ENCODE results near the gene CRYBG3. TPM values are rescaled to one million over a fixed set of nuclear protein-coding genes. Genes with fewer than 3 reads are reported as not detected.

CRYBG3 gene
- total RNA-seq, 1 donor from 2014 or later = 22.6 TPM

DNA sequence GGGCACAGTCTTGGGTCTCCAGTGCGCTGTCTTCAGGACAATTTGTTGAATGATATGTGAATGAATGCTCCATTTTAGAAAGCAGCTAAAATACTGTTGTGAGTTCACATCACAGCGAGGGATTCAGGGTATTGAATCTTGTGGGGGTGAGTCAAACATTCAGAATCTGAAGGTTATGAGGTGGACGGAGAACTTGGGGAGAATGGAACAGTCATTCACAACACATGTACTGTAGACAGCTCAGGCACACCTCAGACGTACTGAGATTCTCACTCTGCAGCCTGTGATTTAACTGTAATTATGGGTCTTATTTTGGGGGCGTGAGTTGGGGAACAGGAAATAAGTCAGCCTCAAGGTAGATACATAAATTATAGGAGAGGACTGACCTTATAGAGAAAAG, 13.9 kb downstream of the CRYBG3 start:
- TF ChIP-seq POLR2AphosphoS5 (IDR thresholded peaks at IDR 0.05; ENCODE audit: insufficient read depth in 1 of 2, low read depth in 1 of 2) (no peak), POLR2A (IDR thresholded peaks at IDR 0.05) (no peak)
- TF ChIP-seq, protein P1, sequence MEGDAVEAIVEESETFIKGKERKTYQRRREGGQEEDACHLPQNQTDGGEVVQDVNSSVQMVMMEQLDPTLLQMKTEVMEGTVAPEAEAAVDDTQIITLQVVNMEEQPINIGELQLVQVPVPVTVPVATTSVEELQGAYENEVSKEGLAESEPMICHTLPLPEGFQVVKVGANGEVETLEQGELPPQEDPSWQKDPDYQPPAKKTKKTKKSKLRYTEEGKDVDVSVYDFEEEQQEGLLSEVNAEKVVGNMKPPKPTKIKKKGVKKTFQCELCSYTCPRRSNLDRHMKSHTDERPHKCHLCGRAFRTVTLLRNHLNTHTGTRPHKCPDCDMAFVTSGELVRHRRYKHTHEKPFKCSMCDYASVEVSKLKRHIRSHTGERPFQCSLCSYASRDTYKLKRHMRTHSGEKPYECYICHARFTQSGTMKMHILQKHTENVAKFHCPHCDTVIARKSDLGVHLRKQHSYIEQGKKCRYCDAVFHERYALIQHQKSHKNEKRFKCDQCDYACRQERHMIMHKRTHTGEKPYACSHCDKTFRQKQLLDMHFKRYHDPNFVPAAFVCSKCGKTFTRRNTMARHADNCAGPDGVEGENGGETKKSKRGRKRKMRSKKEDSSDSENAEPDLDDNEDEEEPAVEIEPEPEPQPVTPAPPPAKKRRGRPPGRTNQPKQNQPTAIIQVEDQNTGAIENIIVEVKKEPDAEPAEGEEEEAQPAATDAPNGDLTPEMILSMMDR (IDR thresholded peaks at IDR 0.05) = no peak
- Histone ChIP-seq H3K4me1 (peaks cover 24% of the 10 kb centered on the region), H3K9me3 (no peaks in the 10 kb centered on the region), H3K27me3 (no peaks in the 10 kb centered on the region), H3K36me3 (no peaks in the 10 kb centered on the region), H3K4me3 (no peak overlapping the region), H3K27ac (no peak overlapping the region)
- intact Hi-C loops (cut with DNase I) = no loop called here
- no peak for DNase-seq (ENCODE audit: extremely low spot score in 2 of 2)

DNA sequence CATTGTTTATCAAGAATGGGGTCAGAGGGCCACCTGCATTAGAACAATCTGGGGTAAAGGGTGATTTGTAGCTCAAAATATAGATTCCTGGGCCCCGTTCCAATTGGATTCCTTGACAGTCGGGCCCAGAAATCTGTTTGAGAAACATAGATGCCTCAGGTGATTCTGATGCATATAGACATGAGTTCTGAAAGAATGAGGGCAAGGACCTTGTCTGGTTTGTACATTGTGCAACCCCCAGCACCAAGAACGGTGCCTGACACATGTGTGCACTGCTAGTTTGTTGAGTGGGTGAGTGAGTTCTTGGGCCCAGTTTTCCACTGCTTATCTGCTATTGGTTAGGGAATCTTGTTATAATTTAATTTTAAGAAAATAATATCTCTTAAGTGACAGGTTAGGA, 16.6 kb downstream of the CRYBG3 start:
- Histone ChIP-seq H3K27me3 (no peaks in the 10 kb centered on the region), H3K9me3 (no peaks in the 10 kb centered on the region), H3K4me3 (no peak overlapping the region), H3K36me3 (no peaks in the 10 kb centered on the region), H3K4me1 (peaks cover 33% of the 10 kb centered on the region), H3K27ac (no peak overlapping the region)
- intact Hi-C loops (cut with DNase I) = no loop called here
- no peak for DNase-seq (ENCODE audit: extremely low spot score in 2 of 2)
- TF ChIP-seq POLR2AphosphoS5 (IDR thresholded peaks at IDR 0.05; ENCODE audit: insufficient read depth in 1 of 2, low read depth in 1 of 2) (no peak), POLR2A (IDR thresholded peaks at IDR 0.05) (no peak)
- TF ChIP-seq, protein P1 (IDR thresholded peaks at IDR 0.05) = no peak

DNA sequence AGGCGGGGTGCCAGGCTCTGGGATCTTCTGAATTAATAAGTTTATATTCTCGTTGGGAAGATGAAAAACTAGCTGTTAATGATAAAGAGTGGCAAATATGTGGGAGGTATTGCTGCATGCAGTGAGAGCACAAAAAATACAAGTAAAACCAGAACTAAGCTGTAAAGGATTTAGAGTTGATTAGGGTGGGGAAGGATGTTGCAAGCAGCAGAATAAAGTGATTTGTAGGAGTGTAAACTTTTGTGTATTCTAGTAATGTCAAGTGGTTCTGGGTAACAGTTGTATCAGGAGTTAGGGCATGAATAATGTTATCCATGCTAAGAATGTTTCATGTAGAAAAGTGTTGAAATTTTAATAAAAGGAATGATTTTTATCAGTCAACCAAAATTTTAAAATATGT, 18.1 kb downstream of the CRYBG3 start:
- Histone ChIP-seq H3K4me1 (peaks cover 33% of the 10 kb centered on the region), H3K27me3 (no peaks in the 10 kb centered on the region), H3K9me3 (no peaks in the 10 kb centered on the region), H3K4me3 (no peak overlapping the region), H3K36me3 (no peaks in the 10 kb centered on the region), H3K27ac (no peak overlapping the region)
- intact Hi-C loops (cut with DNase I) = no loop called here
- TF ChIP-seq POLR2A (IDR thresholded peaks at IDR 0.05) = no peak
- TF ChIP-seq, protein P1 (IDR thresholded peaks at IDR 0.05) = no peak
- no peak for TF ChIP-seq POLR2AphosphoS5 (IDR thresholded peaks at IDR 0.05; ENCODE audit: insufficient read depth in 1 of 2, low read depth in 1 of 2)
- no peak for DNase-seq (ENCODE audit: extremely low spot score in 2 of 2)

DNA sequence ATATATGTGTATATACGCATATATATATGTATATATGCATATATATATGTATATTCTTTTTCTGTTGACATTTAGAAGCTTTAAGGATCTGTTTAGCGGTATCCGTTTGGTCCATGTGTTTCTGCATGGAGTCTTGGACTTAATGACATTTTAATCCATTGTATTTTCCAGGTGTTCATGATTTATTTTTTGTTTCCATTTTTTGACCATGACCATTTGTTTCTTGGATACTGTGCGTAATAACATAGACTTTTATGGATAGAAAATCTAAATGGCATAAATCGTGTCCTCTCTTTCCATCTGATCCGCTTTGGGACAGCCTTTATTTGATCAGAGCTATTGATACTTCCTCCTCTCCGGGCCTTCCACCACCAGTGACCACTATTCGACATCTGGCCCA, 19.5 kb downstream of the CRYBG3 start:
- no peaks in the 10 kb centered on the region for H3K27me3 ChIP-seq
- H3K4me3 ChIP-seq = no peak overlapping the region
- H3K36me3 ChIP-seq = peaks cover 0 to 4% of the 10 kb centered on the region in 2 donors
- intact Hi-C loops (cut with DNase I) = no loop called here
- no peaks in the 10 kb centered on the region for H3K9me3 ChIP-seq
- no peak for DNase-seq (ENCODE audit: extremely low spot score in 2 of 2)
- H3K4me1 ChIP-seq = peaks cover 30% of the 10 kb centered on the region
- TF ChIP-seq, protein P1 (IDR thresholded peaks at IDR 0.05) = no peak
- TF ChIP-seq POLR2A (IDR thresholded peaks at IDR 0.05) (no peak), POLR2AphosphoS5 (IDR thresholded peaks at IDR 0.05; ENCODE audit: insufficient read depth in 1 of 2, low read depth in 1 of 2) (no peak)
- H3K27ac ChIP-seq = no peak overlapping the region

DNA sequence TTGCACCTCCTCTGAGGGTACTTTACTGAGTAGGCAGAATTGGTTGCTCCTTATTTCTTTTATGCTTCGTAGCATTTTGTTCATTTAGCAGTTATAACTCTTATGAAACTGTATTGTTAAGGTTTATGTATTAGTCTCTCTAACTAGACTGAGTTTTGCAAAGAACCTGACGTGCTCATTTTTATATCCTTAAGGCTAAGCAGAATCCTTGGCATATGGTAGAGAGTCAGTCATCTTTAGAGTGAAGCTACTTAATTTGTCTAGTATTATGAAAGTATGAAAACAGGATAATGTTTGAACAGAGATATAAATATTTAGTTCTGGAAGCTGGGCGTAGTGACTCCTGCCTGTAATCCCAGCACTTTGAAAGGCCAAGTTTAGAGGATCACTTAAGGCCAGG, 20.1 kb downstream of the CRYBG3 start:
- intact Hi-C loops (cut with DNase I) = no loop called here
- H3K9me3 ChIP-seq = no peaks in the 10 kb centered on the region
- no peaks in the 10 kb centered on the region for H3K27me3 ChIP-seq
- no peak overlapping the region for H3K27ac ChIP-seq
- no peak overlapping the region for H3K4me3 ChIP-seq
- no peak for DNase-seq (ENCODE audit: extremely low spot score in 2 of 2)
- H3K4me1 ChIP-seq = peaks cover 24% of the 10 kb centered on the region
- peaks cover 0 to 4% of the 10 kb centered on the region in 2 donors for H3K36me3 ChIP-seq
- no peak for TF ChIP-seq POLR2A (IDR thresholded peaks at IDR 0.05)
- TF ChIP-seq POLR2AphosphoS5 (IDR thresholded peaks at IDR 0.05; ENCODE audit: insufficient read depth in 1 of 2, low read depth in 1 of 2) = no peak
- TF ChIP-seq, protein P1 (IDR thresholded peaks at IDR 0.05) = no peak

Data from vagina (tissue), 2 donors.